T-helper 9 cell (primary cell): ENCODE results near the gene CDK14.
"Not testable (repeated sequence)": the region's sequence is repeated elsewhere in the genome, so short reads cannot be mapped to it uniquely, and the experiment has no call there.

Experiments used
- DNase-seq: peaks from one replicate; pipeline ENCODE4 v3.0.0-alpha.2; 2020

The CDK14 gene

DNA sequence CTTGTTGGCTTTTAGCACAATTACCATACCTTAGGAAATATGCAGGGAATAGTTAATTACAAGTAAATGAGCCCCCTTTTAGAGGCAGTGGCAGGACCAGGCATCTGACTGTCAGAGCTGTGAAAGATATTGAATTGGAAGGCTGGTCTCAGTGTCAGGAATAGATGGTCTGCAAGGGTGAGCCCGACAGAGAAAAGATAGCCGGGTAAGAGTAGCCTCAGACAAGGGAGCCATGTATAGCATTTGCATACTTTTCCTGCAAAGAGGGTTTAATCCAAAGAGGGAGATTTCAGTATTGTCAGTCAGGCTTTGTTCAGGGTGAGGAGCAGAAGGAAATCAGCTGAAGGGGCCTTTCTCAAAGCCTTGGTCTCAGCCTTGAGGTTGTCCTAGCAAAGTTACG lies 539.2 kb downstream of the CDK14 start:
- no peak for DNase-seq

- DNase-seq: no peak
Observed at GRCh38 chr7:91135703-91136430, 539.7 kb downstream of the CDK14 start.

GRCh38 chr7:91137153-91137787 lies 541.1 kb downstream of the CDK14 start:
- DNase-seq: no peak

DNA sequence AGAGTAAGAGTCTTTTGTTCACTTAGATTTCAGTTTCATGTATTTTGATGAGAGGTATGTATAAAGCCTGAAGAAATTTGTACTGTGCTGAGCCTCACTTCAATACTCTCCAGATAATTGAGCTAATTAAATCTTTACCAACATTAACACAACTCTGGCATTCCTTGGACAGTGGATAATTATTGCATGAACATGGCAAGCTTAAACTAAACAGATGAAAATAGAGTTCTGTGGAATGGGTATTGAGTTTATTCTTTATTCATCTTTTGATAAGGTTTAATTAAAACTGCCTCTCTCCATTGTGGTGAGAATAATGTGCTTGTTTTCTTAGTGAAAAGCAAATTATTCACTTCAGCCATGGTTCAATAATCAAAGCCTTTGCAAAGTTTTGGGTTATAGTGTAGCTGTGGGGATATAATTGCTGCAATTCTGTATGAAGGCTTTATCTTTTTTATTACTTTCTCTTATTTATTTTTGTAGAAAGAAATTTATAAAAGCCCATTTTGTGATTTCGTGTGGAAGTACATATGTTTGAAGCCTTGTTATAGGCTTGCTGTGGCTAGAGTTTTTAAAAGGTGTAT lies 541.8 kb downstream of the CDK14 start:
- DNase-seq: no peak

DNA sequence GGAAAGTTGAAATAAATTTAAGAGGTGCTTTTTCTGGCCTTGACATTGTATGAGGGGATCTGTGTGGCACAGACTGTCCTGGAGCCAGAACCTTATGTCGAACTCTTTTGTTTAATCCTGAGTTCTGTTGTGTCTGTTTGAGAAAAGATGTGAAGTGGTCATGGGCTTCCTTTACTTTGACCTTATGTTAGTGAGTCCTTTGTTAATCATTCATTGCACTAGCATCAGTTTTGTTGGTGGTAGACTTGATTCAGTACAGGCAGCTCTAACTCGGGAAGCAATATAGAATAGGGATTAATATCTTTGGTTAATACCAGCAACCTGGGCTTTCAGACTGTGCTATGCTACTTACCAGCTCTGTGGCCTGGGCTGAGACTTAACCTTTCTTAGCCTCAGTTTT lies 544.2 kb downstream of the CDK14 start:
- no peak for DNase-seq

GRCh38 chr7:91140982-91141381 lies 544.9 kb downstream of the CDK14 start:
- DNase-seq: no peak

DNA sequence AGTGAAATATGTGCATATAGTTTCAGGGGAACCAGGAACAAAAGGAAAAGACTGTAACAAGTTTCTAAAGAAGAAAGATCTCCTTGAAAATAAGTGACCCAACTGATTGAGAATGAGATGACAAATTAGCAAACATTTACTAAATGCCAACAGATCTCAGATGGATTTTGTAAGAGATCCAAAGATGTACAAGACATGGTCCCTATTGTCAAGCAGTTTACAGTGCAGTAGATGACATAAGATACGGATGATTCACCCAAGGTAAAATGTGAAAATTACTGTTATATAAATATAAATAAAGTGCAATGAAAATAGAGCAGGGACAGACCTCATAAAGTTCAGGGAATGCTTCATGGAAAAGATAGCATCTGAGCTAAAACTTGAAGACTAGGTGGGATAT lies 546.6 kb downstream of the CDK14 start:
- DNase-seq: no peak

GRCh38 chr7:91149341-91150246 lies 553.5 kb downstream of the CDK14 start:
- DNase-seq: no peak

DNA sequence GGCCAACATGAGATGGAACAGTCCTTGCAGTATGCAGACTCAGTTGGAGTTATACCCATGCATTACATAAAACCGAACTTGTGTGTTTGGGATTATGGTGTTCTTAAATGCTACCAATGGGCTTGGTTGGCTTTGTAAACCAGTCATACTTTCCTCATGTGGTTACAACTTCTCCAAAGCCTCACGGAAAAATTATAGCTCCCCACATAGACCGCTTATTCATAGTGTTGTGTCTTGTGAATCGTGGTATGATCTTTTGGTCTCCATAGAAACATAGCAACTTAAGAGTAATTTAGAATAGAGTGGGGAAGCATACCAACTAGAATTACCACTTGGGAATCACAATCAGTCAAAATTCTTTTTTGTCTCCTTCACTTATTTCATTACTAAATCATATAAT lies 555.8 kb downstream of the CDK14 start:
- DNase-seq: no peak

DNA sequence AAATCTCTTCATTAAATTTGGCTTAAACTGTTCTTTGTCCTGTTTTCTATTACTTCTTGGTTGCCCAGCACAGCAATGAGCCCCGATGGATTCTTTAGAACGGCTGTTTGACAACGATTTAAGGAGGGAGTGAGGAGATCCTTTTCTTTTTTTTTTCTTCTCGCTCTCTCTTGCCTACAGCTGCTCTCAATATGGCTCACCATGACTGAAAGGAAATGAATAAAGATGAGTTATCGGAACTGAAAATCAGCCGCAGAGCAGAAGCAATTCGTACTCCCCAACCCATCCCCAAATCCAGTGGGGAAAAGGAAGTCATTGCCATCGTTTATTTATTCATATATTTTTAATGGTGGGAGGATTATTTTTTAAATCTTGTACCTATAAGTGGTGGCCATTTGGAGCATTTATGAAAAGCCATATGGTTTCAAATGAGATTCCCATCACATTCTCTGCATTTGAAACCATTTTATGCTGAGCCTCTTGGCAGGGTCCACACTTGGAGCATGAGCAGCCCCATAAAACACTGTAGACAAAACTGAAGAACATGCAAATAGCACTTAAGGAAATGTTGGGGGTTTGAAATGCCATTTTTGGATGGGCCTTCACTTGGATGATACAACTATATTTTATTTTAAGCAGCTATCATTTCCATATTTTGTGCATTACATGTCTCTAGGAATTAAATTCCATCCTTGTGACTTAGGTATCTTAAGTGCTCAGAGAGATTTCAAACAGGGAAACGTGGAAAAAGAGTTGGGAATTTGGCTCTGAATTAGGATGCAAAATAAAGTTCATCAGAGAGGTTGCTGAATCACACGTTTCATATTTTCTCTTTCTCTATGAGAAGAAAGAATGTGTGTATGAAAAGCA lies 560.4 kb downstream of the CDK14 start:
- DNase-seq: no peak

DNA sequence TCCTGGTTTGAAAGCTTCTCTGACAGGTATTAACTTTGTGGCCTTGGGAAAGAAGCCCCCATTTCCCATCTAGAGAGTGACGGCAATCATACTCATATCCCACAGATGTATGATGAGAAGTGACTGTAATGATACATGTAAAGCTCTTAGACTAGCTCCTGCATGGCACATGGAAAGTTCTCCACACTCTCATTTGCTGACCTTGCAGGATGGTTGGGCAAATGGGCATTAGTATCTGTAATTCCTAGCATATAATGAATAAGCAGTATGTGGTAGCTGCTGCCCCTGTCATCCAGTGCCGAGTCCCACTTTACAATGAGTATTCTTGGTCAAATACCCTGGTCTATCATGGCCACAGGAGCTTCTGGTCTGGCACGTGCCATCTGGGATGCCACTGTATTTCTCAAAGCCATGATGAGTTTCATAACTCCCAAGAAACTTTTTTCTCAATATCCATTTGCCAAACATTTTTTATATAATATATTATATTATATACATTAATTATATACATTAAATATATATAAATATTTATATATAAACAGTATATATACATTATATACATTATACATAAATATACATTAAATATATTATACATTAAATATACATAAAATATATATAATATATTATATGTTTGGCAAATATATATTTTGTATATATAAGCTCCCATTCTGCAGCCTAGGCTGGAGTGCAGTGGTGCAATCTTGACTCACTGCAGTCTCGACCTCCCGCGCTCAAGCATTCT lies 561.6 kb downstream of the CDK14 start:
- no peak for DNase-seq

DNA sequence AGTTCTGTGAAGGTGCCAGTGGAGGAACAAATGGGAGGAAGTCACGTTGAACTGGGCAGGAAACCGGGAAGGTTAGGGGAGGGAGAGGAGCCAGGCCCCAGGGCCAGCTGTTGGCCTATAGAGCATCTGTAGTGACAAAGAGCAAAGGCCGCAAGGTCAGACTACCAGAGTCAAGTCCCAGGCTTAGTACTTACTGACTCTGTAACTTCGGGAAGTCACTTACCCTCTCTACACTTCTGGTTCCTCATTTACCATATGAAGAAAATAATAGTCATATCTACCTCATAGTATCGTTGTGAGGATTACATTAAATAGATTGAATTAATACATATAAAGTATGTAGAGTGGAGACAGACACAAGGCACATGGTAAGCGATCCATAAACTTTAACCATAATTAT lies 566.3 kb downstream of the CDK14 start:
- no peak for DNase-seq

- DNase-seq: no peak
Observed at GRCh38 chr7:91164506-91164905, 568.4 kb downstream of the CDK14 start.

DNA sequence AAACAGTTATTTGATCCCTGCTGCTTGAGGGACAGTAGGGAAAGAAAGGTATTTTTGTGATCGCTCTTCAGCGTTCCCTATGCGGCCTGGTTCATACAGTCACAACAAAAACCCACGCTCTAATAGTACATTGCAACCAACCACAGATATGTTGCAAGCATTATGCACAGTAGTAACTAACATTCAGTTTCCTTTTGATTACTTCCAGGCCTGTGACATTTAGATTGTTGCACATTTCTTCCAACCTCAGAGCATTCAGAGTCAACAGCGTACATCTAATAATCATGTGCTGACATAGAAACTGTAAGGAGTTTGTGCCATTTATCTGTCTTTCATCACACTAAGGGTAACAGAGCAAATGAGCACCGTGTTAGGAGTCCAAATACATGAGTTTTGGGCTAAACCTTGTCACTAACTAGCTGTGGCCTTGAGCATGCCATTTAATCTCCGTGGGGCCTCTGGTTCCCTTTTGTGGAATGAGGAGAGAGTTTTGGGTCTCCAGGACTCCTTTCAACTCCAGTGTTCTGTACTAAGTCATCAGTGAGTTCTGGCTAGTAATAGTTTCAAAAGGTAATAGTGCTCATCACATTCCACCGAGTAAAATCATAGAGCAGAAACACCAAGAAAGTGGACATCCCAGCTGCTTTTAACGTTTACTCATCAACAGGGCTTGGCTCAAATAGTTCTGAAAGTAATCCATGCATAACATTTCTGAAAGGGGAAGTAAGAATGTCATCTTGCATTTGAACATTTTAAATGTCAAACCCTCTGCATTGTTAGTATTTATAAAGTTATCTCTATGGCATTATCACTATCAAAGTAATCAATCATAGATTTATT lies 569.1 kb downstream of the CDK14 start:
- DNase-seq: no peak

DNA sequence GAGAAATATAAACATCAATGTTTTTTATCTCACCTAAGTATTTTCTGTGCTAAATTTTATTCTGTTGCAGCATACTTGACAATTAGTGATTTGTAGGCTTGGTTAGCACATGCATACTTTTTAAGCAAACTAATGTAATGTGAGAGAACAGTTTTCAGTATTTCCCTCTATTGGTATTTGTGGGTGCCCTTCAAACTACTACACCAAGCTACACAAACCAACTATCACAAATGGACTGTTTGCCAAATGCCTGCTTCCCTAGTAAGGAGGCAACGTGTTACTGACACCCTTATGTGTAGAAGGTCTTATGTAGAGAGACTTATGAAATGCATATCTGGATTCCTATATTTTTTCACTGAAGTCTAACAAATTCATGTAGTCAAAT lies 569.7 kb downstream of the CDK14 start:
- DNase-seq: no peak

GRCh38 chr7:91168871-91169829 lies 573.0 kb downstream of the CDK14 start:
- DNase-seq: no peak

DNA sequence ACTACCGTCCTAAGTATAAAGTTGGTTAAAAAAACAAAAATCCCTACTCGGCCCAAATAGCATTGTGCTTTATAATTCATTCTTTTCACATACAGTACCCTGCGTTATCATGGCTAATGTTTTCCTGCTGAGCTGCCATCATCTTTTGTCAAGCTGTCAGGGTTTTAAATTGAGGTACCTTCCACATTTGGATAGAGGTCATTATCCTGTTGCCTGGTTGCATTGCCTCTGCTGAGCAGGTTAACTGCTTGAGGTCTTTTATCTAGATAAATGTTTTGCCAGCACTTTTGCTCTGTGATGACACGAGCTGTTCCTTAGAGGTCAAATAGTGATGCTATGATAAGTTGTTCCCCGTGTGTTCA lies 573.7 kb downstream of the CDK14 start:
- no peak for DNase-seq

GRCh38 chr7:91173265-91173664 lies 577.1 kb downstream of the CDK14 start:
- not testable (repeated sequence) for DNase-seq

DNA sequence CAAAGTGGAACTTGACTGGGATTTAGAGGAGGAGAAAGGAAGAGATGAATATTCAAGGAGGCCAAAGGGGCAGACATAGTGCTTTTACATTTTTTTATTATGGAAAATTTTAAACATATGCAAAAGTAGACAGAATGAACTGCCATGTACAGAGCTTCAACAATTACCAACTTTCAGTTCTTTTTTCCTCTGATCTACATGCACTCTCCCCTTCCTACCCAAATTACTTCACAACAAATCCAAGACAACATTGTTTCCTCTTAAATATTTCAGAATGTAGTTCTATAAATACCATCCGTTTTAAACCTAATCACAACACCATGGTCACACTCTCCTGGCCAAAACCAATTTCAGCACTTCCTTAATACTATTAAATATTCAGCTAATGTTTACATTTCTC lies 584.6 kb downstream of the CDK14 start:
- DNase-seq: no peak
